ENCODE measurements around the gene JADE2.

Gene JADE2

DNA sequence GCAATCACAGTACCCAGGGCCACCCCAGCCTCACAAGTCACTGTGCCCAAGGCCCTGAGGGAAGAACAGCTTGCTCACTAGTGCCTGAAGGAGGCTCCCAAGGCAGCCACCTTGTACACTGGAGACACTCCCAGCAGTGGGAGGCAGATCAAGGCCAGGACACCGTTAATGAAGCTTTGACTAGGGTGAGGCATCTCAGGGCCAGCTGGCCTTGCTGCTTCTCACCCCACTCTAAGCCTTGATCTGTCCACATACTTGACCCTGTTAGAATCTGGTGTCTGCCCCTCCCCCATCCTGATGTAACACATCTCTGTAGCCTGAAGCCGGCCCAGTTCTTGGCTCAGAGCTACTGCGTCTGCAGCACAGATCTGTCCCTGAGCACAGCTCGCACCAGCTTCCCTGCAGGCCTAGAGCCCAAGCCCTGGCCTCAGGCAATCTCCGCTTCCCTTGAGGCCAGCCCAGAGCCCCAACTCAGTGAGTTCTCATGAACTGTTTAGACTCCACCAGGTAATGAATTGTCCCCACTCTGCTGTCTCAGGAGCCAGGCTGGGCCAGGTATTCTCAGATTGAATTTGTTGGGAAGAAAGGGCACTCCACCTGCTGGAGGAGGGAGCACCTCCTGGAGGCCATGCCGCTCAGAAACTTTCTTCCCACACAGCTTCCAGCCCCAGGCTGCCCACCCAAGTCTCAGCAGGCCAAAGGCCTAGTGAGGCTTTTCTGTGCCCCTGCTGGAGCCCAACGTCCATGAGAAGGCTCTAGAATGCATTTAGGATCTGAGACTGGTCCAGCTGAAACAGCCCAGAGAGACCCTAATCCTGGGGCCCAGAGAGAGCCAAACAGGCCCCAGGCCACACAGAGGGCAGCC is 13.4 kb upstream of the JADE2 start:
- no peak for TF ChIP-seq YY1 (IDR thresholded peaks at IDR 0.05; ENCODE audit: low read depth)
- peak; percentile 50 for TF ChIP-seq RAD21 (IDR thresholded peaks at IDR 0.05; ENCODE audit: low read depth)
- no peak for TF ChIP-seq CEBPB (IDR thresholded peaks at IDR 0.05)

DNA sequence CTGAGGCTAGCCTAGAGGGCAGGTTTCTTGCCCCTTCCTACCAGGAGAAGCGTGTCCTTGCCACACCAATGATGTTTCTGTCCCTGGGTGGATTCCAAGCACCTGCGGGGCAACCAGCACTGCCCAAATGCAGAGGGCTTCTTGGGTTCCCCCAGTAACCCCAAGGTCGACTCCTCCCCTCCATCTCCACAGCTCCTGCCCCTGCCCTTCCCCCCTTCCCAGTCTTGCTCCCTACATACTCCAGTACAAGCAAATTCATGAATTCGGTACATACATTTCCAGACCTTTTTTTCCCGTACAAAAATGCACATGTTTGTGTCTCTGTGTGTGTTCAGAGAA is 12.8 kb upstream of the JADE2 start:
- TF ChIP-seq FOXM1 (IDR thresholded peaks at IDR 0.05; ENCODE audit: borderline replicate concordance, low read depth) (no peak), TCF12 (IDR thresholded peaks at IDR 0.05; ENCODE audit: low read depth) (no peak), TAF1 (IDR thresholded peaks at IDR 0.05; ENCODE audit: low read depth) (no peak), CREB1 (IDR thresholded peaks at IDR 0.05; ENCODE audit: low read depth) (no peak), CEBPB (IDR thresholded peaks at IDR 0.05) (no peak), EGR1 (IDR thresholded peaks at IDR 0.05) (no peak)
- TF ChIP-seq, protein P1, sequence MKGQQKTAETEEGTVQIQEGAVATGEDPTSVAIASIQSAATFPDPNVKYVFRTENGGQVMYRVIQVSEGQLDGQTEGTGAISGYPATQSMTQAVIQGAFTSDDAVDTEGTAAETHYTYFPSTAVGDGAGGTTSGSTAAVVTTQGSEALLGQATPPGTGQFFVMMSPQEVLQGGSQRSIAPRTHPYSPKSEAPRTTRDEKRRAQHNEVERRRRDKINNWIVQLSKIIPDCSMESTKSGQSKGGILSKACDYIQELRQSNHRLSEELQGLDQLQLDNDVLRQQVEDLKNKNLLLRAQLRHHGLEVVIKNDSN (IDR thresholded peaks at IDR 0.05), result no peak

DNA sequence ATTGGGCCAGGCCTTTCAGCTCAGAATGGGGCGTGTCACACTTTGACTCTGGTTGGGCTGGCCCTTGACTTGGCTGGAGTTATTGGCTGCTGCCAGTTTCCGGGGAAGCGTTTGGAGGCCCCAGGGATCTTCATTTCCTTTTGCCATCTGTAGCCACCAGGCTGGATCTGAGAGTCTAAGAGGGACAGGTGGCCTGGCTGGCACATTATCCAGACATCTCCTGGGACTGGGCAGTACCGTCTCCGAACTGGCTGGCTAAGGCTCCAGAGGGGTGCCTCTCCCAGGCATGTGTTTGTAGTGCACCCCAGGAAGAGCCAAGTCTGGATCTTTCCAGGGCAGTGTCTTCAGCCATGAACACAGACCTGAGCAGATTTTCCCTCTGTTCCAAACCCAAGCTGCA is 9.7 kb upstream of the JADE2 start:
- TF ChIP-seq FOXM1 (IDR thresholded peaks at IDR 0.05; ENCODE audit: borderline replicate concordance, low read depth) (no peak), EGR1 (IDR thresholded peaks at IDR 0.05) (no peak), NFIC (IDR thresholded peaks at IDR 0.05) (no peak), YY1 (IDR thresholded peaks at IDR 0.05; ENCODE audit: low read depth) (no peak), EP300 (IDR thresholded peaks at IDR 0.05; ENCODE audit: borderline replicate concordance) (no peak), TEAD4 (IDR thresholded peaks at IDR 0.05) (no peak), CREB1 (IDR thresholded peaks at IDR 0.05; ENCODE audit: low read depth) (no peak), ZBTB7A (IDR thresholded peaks at IDR 0.05; ENCODE audit: low read depth) (no peak), TCF12 (IDR thresholded peaks at IDR 0.05; ENCODE audit: low read depth) (no peak), TAF1 (IDR thresholded peaks at IDR 0.05; ENCODE audit: low read depth) (no peak), CEBPB (IDR thresholded peaks at IDR 0.05) (no peak), RAD21 (IDR thresholded peaks at IDR 0.05; ENCODE audit: low read depth) (no peak)
- TF ChIP-seq, protein P1 (IDR thresholded peaks at IDR 0.05), result no peak
- TF ChIP-seq, protein P2, sequence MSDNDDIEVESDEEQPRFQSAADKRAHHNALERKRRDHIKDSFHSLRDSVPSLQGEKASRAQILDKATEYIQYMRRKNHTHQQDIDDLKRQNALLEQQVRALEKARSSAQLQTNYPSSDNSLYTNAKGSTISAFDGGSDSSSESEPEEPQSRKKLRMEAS (IDR thresholded peaks at IDR 0.05), result no peak
- TF ChIP-seq, protein P3, sequence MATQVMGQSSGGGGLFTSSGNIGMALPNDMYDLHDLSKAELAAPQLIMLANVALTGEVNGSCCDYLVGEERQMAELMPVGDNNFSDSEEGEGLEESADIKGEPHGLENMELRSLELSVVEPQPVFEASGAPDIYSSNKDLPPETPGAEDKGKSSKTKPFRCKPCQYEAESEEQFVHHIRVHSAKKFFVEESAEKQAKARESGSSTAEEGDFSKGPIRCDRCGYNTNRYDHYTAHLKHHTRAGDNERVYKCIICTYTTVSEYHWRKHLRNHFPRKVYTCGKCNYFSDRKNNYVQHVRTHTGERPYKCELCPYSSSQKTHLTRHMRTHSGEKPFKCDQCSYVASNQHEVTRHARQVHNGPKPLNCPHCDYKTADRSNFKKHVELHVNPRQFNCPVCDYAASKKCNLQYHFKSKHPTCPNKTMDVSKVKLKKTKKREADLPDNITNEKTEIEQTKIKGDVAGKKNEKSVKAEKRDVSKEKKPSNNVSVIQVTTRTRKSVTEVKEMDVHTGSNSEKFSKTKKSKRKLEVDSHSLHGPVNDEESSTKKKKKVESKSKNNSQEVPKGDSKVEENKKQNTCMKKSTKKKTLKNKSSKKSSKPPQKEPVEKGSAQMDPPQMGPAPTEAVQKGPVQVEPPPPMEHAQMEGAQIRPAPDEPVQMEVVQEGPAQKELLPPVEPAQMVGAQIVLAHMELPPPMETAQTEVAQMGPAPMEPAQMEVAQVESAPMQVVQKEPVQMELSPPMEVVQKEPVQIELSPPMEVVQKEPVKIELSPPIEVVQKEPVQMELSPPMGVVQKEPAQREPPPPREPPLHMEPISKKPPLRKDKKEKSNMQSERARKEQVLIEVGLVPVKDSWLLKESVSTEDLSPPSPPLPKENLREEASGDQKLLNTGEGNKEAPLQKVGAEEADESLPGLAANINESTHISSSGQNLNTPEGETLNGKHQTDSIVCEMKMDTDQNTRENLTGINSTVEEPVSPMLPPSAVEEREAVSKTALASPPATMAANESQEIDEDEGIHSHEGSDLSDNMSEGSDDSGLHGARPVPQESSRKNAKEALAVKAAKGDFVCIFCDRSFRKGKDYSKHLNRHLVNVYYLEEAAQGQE (IDR thresholded peaks at IDR 0.05; ENCODE audit: low read depth), result no peak

DNA sequence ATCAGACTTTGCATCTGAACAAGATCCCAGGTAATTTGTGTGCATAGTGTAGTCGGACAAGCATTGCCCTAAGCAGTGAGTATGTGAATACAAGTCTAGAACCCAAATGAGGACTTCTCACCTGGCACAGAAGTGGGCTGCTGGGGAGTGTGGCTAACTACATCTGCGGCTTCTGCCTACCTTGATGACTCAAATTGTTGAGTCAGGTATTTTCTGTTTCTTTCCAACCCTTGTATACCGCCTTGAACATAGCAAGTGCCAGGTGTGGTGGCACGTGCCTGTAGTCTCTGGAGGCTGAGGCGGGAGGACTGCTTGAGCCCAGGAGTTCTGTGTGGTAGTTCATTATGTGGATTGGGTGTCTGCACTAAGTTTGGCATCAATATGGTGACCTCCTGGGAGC is 7.9 kb upstream of the JADE2 start:
- TF ChIP-seq TAF1 (IDR thresholded peaks at IDR 0.05; ENCODE audit: low read depth) (no peak), YY1 (IDR thresholded peaks at IDR 0.05; ENCODE audit: low read depth) (no peak), EGR1 (IDR thresholded peaks at IDR 0.05) (no peak), NFIC (IDR thresholded peaks at IDR 0.05) (no peak), RAD21 (IDR thresholded peaks at IDR 0.05; ENCODE audit: low read depth) (no peak), CEBPB (IDR thresholded peaks at IDR 0.05) (no peak), FOXM1 (IDR thresholded peaks at IDR 0.05; ENCODE audit: borderline replicate concordance, low read depth) (no peak), ZBTB7A (IDR thresholded peaks at IDR 0.05; ENCODE audit: low read depth) (no peak), EP300 (IDR thresholded peaks at IDR 0.05; ENCODE audit: borderline replicate concordance) (no peak), CREB1 (IDR thresholded peaks at IDR 0.05; ENCODE audit: low read depth) (no peak), TCF12 (IDR thresholded peaks at IDR 0.05; ENCODE audit: low read depth) (no peak), TEAD4 (IDR thresholded peaks at IDR 0.05) (no peak)
- TF ChIP-seq, protein P2 (IDR thresholded peaks at IDR 0.05), result no peak
- TF ChIP-seq, protein P3 (IDR thresholded peaks at IDR 0.05; ENCODE audit: low read depth), result no peak
- TF ChIP-seq, protein P1 (IDR thresholded peaks at IDR 0.05), result no peak

DNA sequence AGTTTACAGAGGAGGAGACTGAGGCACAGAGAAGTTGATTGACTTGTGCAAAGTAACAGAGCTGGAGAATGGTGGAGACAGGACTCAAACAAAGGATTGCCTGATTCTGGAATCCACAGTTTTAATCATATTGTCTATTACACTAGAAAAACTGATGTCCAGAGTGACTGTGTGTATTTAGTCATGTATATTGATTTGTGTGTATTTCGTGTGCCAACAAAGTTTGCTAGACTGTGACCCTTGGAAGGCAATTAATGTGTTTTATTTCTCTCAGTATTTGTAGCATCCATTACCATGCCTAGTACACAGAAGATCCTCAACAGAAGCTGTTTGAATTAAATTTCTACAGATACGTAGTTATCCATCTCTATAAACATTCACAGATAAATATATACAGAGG is 5.5 kb upstream of the JADE2 start:
- TF ChIP-seq TAF1 (IDR thresholded peaks at IDR 0.05; ENCODE audit: low read depth) (no peak), YY1 (IDR thresholded peaks at IDR 0.05; ENCODE audit: low read depth) (no peak), TEAD4 (IDR thresholded peaks at IDR 0.05) (no peak), CEBPB (IDR thresholded peaks at IDR 0.05) (no peak), TCF12 (IDR thresholded peaks at IDR 0.05; ENCODE audit: low read depth) (no peak), CREB1 (IDR thresholded peaks at IDR 0.05; ENCODE audit: low read depth) (no peak)

Measured in Ishikawa (cell line).